ENCODE data around the gene SLC1A4.

SLC1A4 gene

DNA sequence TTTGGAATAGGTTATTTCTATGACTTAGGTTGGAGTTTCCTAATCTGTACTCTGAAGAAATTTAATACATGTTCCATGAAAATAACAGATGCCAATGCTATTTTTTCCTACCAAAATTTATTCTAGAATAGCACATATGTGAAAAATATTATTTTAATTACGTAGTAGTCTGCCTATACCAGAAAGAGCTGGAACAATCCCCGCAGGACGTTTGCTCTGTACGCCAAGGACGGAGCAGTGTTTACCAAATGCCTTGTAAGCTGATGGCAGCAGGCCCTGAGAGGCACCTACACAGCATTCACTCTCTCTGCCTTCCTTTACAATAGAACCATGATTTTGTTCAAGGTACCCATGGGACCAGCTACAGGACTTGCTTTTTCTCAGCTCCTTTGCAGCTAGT is 16.8 kb upstream of the SLC1A4 start:
- in situ Hi-C loops (cut with MboI; ENCODE audit: low pct_unique_long_range_greater_than_20kb, low sequenced_read_pairs, unreplicated experiment), result no loop called here
- DNase-seq (ENCODE audit: low spot score), result no peak
- no peak for TF ChIP-seq CTCF (IDR thresholded peaks at IDR 0.05; ENCODE audit: extremely low read depth, insufficient read depth, missing control alignments)

DNA sequence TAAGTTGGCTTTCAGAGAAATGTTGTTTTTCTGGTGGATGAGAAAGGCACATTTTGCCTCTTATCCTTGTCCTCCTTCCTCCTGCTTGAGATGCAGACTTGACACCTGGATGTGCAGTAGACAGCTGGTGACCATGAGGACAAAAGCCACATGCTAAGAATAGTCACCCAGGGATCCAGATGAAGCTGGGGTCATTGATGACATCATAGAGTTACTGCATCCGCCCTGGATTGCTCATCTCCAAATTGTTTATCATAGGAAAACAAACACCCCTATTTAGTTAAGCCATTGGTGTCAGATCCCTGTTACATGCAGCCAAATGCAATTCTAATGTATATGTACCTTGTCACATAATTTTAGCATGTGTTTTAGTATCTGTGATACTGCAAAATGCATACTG is 16.3 kb upstream of the SLC1A4 start:
- in situ Hi-C loops (cut with MboI; ENCODE audit: low pct_unique_long_range_greater_than_20kb, low sequenced_read_pairs, unreplicated experiment), result no loop called here

DNA sequence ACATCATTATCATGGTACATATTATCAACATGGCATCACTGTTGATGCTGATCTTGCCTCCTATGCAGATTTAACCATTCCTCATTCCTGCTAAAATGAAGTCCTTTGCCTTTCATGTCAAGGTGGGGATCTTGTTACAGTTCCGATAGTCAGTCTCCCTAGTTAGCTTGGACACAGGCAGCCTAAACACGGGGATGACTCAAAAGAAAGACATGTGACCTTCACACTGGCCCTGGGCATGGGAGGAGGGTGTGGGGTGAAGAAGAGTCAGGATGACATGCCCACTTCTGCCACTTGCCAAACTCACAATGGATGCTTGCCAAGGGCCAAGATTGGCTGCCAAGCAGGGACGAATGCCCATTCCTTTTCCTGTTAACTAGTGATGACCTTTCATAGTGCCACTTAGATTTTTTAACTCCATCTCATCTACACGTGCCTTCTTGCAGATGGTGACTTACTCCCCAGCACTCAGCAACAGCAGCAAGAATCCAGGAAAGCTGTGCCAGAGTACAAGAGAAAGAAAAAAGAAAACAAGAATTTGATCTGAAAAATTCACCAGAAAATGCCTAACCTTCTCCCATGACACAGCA is 13.9 kb upstream of the SLC1A4 start:
- no peak for DNase-seq (ENCODE audit: low spot score)
- in situ Hi-C loops (cut with MboI; ENCODE audit: low pct_unique_long_range_greater_than_20kb, low sequenced_read_pairs, unreplicated experiment), result no loop called here
- TF ChIP-seq CTCF (IDR thresholded peaks at IDR 0.05; ENCODE audit: extremely low read depth, insufficient read depth, missing control alignments), result no peak

More for the DNA sequence above, 16.3 kb upstream of the SLC1A4 start:
- no peak for TF ChIP-seq CTCF (IDR thresholded peaks at IDR 0.05; ENCODE audit: extremely low read depth, insufficient read depth, missing control alignments)
- DNase-seq (ENCODE audit: low spot score), result no peak

DNA sequence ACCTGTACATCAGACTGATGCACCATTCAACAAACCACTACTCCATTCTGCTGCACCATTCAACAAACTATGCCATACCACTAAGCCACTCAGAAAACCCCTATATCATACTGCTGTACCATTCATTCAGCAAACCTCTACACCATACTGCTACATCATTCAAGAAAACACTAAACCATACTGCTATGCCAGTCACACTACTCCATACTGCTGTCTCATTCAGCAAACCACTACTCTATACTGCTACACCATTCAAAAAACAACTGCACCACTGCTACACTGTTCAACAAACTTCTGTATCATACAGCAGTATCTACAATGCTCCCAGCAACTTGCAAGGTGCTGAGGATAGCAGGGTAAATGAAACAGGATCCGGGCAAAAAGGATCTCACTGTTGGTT is 12.9 kb upstream of the SLC1A4 start:
- TF ChIP-seq CTCF (IDR thresholded peaks at IDR 0.05; ENCODE audit: extremely low read depth, insufficient read depth, missing control alignments), result no peak
- DNase-seq (ENCODE audit: low spot score), result no peak
- in situ Hi-C loops (cut with MboI; ENCODE audit: low pct_unique_long_range_greater_than_20kb, low sequenced_read_pairs, unreplicated experiment), result no loop called here

GRCh38 chr2:64978514-64979268 is 10.5 kb upstream of the SLC1A4 start:
- no peak for TF ChIP-seq CTCF (IDR thresholded peaks at IDR 0.05; ENCODE audit: extremely low read depth, insufficient read depth, missing control alignments)
- DNase-seq (ENCODE audit: low spot score), result no peak
- in situ Hi-C loops (cut with MboI; ENCODE audit: low pct_unique_long_range_greater_than_20kb, low sequenced_read_pairs, unreplicated experiment), result no loop called here

DNA sequence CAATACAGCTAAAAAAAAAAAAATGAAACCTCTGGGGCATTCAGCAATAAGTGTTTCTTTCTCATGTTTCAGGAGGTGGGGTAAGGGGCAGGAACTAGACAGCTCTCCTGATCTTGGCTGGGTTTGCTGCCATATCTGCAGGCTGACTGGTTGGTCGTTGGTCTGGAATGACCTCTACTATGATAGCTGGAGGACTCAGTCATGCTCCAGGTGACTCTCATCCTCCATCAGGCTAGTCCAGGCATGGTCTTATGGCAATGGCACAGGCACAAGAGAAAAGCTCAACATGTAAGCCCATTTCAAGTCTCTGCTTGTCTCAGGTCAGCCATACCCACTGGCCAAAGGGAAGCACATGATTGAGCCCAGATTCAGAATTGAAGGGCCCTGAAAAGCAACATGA is 9.5 kb upstream of the SLC1A4 start:
- TF ChIP-seq CTCF (IDR thresholded peaks at IDR 0.05; ENCODE audit: extremely low read depth, insufficient read depth, missing control alignments), result no peak

More for the DNA sequence above, 9.5 kb upstream of the SLC1A4 start:
- DNase-seq (ENCODE audit: low spot score), result no peak
- in situ Hi-C loops (cut with MboI; ENCODE audit: low pct_unique_long_range_greater_than_20kb, low sequenced_read_pairs, unreplicated experiment), result no loop called here
